T-helper 2 cell treated with Interferon-gamma antibody and Interleukin-4, amounts not matched to agents 100 ng/mL and 5 ng/mL, for 36 hours (primary cell): ENCODE data around the gene DMPK. TPM values are rescaled to one million over a fixed set of nuclear protein-coding genes. Genes with fewer than 3 reads are reported as not detected.

Experiments
- intact Hi-C: fragments of 100-400 bp; cut with micrococcal nuclease; formaldehyde crosslinking; loops from one replicate; pipeline ENCODE4 v1.15.1; 2023
- total RNA-seq: library from RNA; stranded (reverse); gene quantifications from 2 replicates; pipeline ENCODE4 v1.2.3, GENCODE V29; 2022

Gene DMPK
- total RNA-seq, 1 donor from 2014 or later = 17.1 TPM

DNA sequence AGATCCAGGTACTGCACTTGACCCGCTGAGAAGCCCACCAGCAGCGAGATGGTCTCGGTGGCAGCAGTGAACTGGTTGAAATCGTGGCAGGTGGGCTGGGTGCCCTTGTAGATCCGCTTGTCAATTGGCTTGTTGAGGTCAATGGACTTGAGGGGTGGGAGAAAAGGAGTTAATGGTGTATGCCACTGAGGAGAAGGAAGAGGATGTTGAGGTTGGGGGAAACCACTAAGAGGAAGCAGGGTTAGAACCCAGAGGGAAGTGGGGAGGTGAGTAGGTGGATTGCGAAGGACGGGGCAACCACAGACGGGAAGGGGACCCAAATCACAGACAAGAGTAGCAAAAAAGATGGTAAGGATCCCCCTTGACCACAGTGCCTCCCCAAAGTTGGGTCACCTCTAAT is 8.7 kb upstream of the DMPK start:
- intact Hi-C loops = loop anchor here (5.0 to 10.0 kb wide), 3 partner anchors 74 to 1726 kb away; partner anchors contain the start of genes NAPA and OPA3

DNA sequence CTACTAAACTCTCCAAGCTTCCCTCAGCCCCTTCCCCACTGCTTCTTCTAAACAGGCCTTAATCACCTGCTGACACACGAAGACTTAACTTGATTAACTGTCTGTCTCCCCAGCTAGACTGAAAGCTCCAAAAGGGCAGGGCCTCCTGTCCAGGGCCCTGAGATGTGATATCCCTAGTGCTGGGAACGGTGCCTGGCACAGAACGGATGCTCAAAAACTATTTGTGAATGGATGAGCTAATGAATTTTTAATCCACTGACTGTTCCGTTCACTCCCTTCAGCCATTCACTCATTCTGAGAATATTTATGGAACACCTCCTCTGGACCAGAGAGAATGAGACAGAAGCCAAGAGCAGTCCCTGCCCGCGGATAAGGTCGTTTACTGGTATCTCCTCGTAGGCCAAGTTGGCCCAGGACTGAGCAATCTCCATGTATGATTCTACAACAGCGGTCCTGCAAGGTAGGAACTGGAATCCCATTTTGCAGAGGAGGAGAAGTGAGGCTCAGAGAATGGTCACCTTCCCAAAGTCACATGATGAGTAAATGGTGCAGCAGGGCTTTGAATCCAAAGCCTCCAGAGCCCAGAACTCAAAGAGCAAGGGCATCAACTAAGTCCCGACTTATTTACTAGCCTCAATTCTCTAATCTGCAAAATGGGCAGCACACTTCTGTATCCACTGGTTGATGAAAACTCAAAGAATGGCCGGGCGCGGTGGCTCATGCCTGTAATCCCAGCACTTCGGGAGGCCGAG is 6.9 kb upstream of the DMPK start:
- intact Hi-C loops = no loop called here

DNA sequence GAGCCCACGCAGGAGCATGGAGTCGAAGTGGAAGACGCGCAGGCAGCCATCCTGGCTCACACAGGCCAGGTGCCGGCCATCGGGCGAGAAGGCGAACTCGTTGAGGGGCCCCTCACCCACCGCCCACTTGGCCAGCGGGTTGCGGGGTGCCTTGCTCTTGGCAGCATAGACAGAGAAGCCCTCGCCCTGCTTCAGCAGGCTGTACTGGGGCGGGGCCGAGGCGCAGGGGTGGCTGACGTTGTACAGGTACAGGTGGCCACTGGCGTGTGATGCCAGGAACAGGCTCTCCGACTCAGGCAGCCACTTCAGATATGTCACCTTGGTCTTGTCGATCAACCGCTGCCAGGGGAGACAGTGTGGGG is 4.2 kb upstream of the DMPK start:
- intact Hi-C loops = no loop called here

DNA sequence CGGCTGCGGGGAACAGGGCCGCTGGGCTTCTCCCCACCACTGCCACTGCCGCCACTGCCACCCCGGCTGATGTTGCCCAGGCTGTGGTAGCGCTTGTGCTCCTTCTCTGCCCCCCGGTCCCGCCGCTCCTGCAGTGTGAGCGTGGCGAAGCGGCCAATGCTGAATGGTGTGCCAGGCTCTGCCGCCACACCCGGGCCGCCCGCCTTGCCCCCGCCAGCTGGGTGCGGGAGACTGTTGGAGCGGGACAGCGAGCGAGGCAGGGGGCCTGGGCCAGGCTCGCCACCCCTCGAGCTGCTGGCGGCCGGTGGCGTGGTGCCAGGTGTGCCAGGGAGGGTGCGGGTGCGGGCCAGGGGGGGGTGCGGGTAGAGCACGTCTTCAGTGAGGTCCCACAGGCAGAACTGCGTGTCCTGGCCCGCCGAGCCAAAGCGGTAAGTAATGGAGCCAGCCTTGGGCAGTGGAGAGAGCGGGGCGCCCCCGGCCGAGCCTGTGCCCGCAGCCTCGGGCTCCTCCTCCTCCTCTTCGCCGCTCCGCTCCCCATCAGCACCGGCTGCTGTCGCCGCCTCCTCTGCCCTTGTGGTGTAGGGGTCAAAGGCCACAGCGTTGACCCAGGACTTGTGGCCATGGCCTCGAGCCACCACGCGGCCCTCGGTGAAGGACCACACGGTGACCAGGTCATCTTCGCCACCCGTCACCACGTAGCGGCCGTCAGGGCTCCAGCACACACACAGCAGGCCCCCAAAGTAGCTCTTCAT is 3.7 kb upstream of the DMPK start:
- intact Hi-C loops = no loop called here

DNA sequence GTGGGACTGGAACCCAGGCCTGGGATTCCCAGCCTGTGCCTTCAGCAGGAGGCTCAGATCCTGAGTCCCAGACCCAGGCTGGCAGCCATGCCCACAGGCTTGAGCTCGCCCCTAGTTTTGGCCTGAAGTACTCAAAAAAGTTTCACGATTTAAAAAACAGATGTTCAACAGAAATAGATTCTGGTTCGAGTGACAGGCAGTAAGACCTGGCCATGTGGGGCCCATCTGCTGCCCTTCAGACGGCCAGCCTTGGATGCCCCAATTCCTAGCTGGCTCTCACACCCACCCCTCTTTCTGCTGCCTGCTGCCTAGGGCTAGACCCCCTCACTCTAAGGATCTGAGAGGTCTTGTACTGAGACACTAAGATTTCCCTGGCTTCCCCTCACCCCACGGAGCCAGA is 2.8 kb upstream of the DMPK start:
- intact Hi-C loops = no loop called here

DNA sequence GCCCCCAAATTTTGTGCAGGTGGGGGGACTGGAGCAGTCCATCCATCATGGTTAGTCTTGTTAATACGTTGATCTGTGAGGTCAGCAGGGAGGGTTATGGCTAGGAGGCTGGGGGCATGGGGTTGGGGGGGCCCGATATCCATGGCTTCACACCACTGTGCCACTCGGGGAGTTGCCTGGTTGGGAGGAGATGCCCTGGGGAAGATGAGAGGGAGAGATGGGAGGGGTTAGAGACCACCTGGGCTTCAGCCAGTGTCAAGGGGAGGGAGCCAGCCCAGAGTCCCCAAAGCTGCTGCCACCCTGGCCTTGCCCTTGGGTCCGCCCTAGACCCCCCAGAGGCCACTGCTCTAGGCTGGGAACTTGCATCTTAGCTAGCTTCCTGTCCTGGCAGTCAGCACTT is 1.8 kb upstream of the DMPK start:
- intact Hi-C loops = no loop called here

DNA sequence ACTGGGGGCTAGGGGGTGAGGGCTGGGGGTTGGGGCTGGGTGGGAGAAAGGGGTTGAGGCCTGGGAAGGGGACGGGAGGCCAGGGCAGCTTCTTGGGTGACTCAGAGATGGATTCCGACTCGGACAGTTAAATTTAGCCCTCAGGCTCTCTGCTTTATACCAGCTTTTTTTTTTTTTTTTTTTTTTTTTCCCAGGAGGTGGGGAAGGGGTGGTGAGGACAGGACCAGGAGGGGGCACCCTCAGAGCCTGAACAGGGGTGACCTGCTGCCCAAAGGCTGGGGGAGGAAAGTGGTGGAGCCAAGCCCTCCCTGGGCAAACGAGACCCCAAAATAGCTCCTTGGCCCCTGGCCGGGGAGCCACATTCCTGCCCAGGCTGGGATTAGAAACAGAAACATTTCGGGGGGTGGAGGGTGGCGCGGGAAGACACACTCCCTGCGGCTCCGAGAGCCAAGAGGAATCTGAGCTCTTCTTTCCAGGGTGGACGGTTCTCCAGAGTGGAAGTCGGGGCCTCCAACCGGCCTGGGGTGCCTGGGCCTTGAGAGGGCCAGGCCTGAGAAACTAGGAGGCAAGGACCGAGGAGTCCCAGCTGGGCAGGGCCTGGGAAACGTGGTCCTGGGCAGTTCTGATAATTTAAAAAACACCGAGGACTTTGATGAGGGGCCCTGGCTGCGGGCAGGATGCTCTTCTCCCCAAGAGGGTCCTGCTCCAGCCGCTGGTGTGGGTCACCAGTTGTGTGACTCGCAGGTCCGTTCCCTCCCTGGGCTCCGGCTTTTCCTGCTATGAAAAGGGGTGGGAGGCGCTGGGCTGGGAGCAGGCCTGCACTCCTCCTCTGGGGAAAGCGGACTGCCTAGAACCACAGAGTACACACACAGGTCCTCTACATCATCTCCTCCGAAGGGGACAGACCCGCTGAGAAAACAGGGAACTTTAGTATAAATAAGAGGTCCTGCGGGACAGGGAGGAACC is 813 bp upstream of the DMPK start:
- intact Hi-C loops = no loop called here

DNA sequence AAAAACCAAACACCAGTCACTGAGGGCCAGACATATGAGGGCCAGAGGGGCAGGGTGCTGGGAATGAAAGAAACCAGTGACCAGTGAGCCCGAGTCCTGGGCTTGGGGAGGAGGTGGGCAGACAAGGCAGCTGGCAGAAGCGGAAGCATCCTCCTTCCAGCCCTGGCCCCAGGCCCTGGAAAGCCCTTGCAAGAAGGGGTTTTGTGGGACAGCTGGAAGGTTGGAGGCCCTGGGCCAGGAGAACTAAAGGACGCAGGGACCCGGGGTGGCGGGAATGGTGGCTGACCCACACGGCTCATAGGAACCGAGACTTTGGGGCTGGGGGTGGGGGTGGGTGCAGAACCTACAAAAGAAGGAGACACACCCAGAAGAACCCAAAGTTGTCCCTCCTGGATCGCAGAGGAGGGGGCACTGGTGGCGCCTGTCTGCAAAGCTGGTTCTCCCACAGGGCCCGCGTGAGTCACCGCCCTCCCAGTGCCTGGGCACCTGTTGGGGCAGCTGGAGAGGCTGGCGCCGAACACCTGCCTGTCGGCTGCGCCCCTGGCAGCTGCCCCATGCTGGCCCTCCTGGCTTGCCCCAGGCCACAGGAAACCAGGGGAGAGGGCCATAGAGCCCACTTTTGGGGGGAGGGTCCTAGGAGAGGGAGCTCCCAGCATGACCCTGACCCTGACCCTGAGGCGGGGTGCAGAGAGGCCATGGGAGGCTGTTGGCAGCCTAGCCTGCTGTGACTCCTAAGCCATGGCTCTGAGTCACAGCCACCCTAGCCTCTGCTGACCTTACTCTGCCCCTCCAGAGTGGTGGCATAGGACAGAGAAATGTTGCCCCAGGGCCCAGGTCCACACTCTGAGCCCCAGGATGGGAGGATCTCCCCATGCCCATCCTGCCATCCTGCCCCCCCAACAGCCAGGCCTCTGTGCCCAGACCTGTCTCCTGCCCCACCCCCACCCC is 802 bp downstream of the DMPK start:
- intact Hi-C loops = no loop called here

DNA sequence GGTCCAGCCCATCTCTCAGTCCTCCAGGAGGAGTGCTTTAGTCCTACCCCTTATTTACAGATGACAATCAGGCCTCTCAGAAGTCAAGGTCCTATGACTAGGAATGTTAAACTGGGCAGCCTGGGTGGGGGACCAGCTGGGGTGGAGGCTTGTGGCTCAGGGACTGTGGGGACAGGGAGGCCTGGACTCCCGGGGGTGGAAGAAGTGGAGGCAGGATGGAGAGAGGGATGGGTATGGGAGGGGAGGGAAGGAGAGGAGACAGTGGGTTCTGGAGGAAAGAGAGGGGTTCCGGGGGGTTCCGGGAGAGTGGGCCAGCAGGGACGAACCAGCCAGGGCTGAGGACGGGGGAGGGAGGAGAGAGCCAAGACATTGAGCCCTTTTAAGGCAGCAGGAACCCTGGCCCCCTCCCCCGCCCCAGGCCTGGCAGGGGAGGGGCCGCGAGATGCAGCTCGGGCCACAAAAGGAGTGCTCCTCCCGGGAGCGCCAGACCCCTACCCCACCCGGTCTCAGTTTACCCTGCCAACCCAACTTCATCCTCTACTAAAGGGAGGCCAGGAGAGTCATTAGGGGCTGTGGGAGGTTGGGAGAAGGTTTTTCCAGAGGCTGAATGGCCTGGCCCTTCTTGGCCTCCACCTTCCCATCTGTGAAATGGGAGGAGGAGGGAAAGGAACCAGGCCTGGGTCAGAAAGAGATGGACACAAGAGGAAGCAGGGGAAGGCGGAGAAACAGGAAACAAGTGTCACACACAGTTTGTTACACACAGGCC is 1.7 kb downstream of the DMPK start:
- intact Hi-C loops = no loop called here

DNA sequence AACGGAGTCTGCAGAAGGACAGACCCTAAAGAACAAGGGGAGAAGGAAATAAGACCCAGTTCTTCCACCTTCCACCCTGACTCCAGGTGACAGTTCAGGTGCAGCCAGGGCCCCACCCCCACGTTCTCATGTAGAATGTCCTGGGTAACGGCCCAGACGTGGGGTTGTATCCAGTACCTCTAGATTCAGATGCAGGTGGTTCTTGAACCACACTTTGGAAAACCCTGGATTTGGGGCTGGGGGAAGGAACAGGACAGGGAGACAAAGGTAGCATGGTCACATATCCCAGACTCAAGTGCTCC is 2.2 kb downstream of the DMPK start:
- intact Hi-C loops = no loop called here

DNA sequence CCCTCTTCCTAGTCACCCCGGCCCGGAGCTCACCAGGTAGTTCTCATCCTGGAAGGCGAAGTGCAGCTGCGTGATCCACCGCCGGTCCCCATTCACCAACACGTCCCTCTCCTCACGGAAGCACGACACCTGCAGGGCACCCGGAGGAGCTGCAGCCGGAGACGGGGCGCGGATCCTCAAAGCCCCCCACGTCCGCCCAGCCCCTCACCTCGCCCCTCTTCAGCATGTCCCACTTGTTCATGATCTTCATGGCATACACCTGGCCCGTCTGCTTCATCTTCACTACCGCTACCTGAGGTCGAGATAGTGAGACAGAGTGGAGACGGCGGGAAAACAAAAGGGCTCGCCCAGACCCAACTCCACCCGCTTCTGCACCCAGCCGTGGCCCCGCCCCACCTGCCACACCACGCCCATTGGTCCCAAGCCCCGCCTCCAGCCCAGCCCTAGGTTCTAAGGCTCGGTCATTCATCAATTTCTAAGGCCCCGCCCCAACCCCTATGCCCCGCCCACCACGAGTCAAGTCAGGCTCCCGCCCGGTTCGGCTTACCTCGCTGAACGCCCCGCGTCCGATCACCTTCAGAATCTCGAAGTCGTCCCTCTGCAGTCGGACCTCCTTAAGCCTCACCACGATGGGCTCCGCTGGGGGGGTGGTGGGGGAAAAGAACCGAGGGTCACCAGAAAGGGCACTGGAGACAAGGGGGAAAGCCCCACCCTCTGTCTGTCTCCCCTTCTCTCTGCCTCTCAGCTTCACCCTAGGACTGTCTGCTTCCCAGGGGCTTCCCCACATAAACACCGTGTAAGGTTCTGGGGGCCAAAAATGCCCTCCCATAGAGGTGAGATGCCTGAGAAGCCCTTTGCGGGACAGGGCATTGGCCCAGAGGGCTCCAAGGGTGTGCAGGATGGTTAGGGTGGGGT is 2.8 kb downstream of the DMPK start:
- intact Hi-C loops = loop anchor here (1.0 kb wide), 1 partner anchor 9 kb away; no protein-coding TSS in a partner anchor

DNA sequence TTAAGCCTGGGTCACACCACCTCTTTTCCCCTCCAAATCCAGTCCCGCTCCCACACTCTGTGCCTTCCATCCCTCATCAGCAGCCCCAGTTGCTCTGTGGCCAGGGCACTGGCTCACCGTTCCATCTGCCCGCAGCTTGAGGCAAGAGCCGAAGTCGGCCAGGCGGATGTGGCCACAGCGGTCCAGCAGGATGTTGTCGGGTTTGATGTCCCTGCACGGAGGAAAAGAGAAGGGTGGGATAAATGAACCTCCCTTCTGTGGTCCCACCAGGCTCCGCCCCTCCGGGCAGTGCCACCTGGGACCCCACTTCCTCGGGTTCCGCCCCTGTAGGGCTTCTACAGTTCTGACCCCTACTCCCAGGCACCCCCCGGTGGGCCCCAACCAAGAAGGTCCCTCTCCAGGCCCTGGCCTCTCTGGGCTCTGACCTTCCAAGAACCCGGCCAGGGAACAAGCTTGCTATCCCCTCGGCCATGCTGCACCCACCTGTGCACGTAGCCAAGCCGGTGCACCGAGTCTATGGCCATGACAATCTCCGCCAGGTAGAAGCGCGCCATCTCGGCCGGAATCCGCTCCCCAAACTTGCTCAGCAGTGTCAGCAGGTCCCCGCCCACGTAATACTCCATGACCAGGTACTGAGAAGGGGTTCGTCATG is 4.2 kb downstream of the DMPK start:
- intact Hi-C loops = no loop called here

DNA sequence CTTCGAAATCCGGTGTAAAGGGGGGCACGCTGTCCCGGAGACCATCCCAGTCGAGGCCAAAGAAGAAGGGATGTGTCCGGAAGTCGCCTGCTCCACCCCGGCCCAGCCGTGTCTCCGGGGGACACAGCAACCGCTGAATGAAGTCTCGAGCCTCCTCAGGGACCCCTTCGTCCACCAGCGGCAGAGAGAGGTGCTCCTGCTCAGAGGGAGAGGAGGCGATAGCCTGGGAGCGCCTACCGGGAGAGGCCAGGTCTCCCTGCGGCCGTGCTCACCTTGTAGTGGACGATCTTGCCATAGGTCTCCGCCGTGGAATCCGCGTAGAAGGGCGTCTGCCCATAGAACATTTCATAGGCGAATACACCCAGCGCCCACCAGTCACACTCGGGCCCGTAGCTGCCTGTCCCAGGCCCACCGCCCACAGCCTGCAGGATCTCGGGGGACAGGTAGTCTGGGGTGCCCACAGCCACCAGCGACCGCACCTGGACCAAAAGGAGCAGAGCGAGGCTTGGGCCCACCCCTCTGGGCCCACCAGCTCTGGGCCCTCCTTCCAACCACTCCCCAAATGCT is 4.8 kb downstream of the DMPK start:
- intact Hi-C loops = no loop called here

DNA sequence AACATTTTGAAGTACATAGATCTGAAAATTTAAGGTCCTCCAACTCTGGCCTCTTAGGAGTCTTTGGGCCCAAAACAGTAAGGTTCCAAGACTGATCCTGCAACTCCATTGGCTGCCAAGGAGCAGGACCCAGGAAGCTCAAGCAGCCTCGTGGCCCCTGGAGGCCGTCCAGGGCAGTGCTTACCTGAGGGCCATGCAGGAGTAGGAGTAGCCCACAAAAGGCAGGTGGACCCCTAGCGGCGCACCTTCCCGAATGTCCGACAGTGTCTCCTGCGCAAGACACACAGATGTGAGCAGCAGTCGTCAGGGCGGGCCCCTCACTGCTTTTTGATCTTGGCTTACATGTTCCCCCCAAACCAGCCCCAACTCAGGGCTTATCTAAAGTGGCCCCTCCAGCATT is 7.5 kb downstream of the DMPK start:
- intact Hi-C loops = no loop called here

DNA sequence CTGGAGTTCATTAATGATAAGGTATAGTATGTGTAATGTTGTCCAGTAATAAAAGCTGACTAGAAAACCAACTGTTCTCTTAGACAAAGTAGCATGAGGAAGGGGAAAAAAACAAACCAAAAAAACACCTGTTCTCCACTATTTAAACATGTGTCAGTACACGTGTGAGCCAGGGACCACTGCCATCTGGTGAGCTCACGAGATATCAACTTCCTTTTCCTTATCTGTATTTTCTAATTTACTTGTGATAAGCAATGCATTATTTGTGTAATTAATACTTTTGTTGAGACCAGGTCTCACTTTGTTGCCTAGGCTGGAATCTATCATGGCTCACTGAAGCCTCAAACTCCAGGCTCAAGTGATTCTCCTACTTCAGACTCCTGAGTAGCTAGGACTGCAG is 8.9 kb downstream of the DMPK start:
- intact Hi-C loops = no loop called here

DNA sequence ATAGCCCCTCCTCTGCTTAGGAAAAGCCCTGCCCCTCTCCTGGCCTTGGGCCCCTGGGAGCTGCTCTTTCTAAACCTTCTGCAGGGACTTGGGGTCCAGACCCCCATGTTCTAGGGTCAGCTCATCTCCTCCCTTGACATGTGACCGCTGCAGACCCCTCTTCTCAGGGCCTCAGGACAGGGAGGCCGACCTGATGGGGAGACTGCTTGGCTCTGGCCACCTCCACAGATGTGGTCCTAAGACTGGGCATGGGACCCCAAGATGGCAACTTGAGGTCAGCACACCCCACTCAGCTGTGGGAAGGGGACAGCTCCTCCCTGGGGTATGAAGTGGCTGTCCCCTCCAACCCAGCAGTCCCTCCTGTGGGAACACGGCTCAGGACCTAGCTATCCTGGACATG is 9.4 kb downstream of the DMPK start:
- intact Hi-C loops = no loop called here

DNA sequence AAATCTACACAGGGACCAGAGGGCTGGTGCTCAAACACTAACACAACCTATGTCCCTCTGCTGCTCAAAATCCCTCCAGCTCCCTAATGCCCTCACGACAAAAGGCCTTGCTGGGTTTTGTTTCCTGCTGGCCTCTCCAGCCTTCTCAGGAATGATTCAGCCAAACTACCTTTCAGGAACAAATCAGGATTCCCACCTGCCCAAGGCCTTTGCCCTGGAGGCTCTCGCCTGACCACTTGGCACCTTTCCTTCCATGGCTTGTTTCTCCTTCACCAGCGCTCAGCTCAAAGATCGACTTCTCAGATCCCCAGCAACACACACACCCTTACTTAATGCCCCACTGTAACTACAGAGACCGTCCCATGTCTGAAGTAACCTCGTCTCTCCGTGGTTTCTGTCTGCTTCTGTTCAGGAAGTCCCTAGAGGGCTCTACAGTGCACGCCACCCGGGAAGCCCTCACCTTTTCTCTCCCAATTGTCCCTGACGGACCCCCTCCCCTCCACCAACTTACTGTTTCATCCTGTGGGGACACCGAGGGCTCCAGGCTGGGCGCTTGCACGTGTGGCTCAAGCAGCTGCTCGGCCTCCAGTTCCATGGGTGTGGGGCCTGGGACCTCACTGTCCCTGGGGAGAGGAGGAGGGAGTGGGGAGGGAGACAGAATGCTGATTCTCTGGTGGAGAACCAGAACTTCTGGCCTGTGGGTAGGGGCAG is 10.0 kb downstream of the DMPK start:
- intact Hi-C loops = no loop called here
